NCI-H1436 treated with DMSO at 0.1 percent for 48 hours (cell line): Measurements from ENCODE around the gene PITPNC1.
"Not testable (repeated sequence)": the region's sequence is repeated elsewhere in the genome, so short reads cannot be mapped to it uniquely, and the experiment has no call there.

ENCODE experiments used
- DNase-seq: peaks from one replicate; lab custom pipeline; 2025; lab: John Stamatoyannopoulos, UW

Gene PITPNC1

GRCh38 chr17:67624886-67625656 is 248.0 kb downstream of the PITPNC1 start:
- DNase-seq: no peak

DNA sequence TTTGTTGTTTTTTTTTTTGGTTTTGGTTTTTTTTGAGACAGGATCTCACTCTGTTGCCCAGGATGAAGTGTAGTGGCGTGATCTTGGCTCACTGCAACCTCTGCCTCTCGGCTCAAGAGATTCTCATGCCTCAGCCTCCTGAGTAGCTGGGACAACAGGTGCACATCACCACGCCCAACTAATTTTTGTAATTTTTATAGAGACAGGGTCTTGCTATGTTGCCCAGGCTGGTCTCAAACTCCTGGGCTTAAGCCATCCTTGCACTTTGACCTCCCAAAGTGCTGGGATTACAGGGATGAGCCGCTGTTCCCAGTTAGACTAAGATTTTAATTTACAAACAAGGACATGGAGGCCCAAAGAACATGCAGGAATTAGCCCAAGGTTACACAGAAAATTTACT is 248.9 kb downstream of the PITPNC1 start:
- DNase-seq: no peak

- no peak for DNase-seq
Measured at GRCh38 chr17:67628580-67629013, 251.5 kb downstream of the PITPNC1 start.

DNA sequence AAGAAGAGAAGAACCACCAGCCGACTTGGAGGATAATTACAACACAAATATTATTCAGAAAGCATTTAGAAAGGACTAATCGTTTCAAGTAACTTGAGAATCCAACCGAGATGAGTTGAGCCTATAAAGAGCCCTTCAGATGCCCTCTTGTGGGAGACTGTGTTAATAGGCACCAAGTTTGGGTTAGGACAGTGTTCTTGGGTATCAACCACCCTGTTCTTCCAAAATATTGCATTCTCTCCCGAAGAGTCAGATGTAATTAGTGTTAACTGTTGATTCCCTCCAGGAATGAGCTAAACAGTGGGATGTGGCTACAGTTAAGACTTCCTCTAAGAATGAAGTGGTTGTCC is 252.9 kb downstream of the PITPNC1 start:
- DNase-seq: peak; percentile 17

GRCh38 chr17:67630836-67631235 is 253.8 kb downstream of the PITPNC1 start:
- DNase-seq: not testable (repeated sequence)

DNA sequence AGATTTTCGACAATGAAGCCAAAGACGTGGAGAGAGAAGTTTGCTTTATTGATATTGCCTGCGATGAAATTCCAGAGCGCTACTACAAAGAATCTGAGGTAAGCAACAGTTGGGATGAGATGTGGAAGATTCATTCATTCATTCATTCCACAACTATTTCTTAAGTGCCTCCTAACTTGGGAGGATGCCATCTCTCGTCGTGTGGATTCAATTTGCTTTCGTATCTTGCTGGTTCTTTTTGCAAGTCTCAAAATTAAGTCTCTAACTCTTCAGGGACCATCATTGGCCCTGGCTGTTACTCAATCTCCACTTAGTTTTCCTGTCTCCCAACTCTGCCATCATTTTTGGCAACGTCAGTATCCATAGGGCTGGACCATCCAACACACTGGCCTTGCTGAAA is 255.1 kb downstream of the PITPNC1 start:
- no peak for DNase-seq

- no peak for DNase-seq
Measured at GRCh38 chr17:67633751-67634211, 256.7 kb downstream of the PITPNC1 start.

DNA sequence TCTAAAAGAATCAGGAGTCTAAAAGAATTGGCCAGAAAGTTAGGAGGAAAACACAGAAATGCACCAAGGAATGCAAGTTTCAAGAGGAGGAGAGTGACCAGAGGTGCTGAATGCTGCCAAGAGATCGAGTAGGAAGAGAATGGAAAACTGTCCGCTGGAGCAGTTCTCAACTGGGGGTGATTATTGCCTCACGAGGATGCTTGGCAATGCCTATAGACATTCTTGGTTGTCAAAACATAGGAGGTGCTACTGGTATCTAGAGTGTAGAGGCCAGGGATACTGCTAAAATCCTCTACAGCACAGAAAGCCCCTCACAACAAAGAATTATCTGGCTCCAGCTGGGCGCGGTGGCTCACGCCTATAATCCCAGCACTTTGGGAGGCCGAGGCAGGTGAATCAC is 258.6 kb downstream of the PITPNC1 start:
- no peak for DNase-seq

DNA sequence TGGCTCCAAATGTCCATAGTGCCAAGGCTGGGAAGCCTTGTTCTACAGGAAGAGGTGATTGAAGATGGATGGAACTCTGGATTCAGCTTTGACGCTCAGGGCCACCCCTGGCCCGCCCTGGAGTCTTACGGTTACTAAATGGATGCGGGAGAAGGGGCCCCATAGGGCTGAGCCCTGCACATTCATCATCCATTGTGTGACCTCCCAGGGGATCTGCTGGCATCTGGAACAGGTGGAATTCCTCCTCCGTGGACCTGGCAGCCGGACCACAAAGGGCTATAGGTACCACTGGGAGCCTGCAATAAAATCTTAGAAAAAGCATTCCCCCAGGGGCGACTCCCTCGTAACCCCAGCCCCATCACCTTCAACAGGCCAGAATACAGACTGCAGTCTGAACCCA is 259.2 kb downstream of the PITPNC1 start:
- no peak for DNase-seq

DNA sequence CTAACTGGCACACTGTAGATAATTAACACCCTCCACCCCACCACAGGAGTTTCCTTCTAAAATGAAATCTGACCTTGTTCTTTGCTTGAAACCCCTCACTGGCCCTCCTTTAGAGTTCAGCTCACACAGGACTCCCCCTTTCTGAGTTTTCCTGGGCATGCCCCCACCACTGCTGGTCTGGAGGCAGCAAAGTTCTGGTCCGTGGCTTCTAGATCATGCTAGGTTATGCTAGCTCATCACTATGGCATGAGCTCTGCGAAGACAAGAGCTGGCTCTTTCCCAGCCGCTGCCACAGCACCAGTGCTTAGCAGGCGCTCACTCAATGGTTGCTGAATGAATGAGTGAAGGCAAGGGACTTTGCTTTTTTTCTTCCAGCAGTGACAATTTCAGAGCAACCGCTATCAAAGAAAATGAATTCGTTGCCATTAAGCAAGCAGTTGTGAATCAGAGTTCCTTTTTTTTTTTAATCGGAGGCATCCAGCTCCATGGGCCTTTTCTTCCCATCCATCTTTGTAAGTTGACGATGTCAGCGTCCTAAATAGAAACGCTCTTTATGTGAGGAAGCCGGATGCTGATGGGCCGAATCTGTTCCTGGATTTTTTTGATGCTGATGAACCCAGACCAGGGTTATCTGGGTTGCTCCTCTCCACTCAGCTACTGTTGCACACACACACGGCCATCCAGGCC is 259.9 kb downstream of the PITPNC1 start:
- no peak for DNase-seq

GRCh38 chr17:67637901-67638641 is 261.0 kb downstream of the PITPNC1 start:
- no peak for DNase-seq

DNA sequence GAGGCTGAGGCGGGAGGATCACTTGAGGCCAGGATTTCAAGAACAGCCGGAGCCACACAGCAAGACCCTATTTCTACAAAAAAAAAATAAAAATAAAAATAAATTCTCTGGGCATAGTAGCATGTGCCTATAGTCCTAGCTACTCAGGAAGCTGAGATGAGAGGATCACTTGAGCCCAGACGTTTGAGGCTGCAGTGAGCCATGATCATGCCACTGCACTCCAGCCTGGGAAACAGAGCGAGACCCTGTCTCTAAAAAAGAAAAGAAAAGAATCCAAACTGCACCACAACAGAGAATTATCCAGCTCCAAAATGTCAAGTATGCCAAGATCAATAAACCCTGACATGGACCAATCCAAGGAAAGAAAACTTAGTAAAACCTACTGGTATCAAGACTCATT is 261.8 kb downstream of the PITPNC1 start:
- DNase-seq: no peak

DNA sequence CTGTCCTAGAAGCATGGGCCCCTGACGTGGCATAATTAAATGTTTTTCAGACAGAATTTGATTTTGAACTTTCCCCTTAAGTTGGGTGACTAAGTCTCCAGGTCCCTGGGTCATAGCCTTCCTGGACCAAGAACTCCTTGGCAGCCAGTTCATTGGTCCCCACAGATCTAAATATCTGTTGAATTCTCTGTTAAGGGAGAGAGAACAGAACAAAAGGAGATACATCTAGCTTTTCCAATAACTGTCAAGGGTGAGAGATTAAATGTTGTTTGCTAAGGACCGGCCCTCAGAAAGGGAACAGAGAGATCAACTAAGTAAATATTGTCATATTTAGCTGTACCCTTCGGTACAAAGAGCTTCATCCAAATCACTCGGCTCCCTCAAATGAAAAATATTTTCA is 262.5 kb downstream of the PITPNC1 start:
- no peak for DNase-seq

- no peak for DNase-seq
Measured at GRCh38 chr17:67639979-67640378, 262.9 kb downstream of the PITPNC1 start.

DNA sequence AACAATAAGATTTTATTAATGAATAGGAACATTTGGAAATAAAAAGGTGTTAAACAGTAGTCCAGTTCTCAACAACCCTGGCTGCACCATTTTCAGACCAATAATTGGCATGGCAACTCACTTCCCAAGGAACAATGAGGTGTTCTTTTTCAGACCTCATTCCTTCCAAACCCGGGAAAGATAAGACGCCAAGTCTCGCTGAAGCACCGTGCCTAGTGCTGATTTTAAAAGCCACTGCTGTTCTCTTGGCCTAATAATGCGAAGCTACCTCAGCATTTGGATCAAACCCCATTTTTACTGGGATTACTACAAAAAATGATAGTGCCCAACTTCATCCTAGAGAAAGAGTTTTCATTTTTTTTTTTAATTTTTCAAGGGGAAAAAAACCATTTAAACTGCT is 265.4 kb downstream of the PITPNC1 start:
- no peak for DNase-seq

- DNase-seq: no peak
Measured at GRCh38 chr17:67644061-67644460, 267.0 kb downstream of the PITPNC1 start.

- DNase-seq: not testable (repeated sequence)
Measured at GRCh38 chr17:67645195-67645594, 268.1 kb downstream of the PITPNC1 start.

- no peak for DNase-seq
Measured at GRCh38 chr17:67646472-67646871, 269.4 kb downstream of the PITPNC1 start.

DNA sequence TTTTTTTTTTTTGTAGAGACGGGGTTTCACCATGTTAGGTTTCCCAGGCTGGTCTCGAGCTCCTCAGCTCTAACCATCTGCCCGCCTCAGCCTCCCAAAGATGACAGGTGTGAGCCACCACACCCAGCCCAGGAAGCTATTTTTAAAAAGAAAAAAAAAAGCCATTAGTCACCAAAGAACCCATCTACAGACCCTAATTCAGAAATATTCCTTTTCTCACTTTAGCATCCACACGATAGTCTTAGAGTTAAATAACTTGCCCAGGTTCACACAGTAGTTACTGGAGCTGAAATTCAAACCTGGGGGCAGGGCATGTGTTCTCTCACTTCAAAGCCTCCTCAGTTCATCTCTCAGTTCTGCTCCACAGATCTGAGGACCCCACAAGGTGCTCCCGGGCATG is 270.4 kb downstream of the PITPNC1 start:
- DNase-seq: no peak

GRCh38 chr17:67648032-67648905 is 271.2 kb downstream of the PITPNC1 start:
- no peak for DNase-seq

- not testable (repeated sequence) for DNase-seq
Measured at GRCh38 chr17:67648906-67649295, 271.8 kb downstream of the PITPNC1 start.

DNA sequence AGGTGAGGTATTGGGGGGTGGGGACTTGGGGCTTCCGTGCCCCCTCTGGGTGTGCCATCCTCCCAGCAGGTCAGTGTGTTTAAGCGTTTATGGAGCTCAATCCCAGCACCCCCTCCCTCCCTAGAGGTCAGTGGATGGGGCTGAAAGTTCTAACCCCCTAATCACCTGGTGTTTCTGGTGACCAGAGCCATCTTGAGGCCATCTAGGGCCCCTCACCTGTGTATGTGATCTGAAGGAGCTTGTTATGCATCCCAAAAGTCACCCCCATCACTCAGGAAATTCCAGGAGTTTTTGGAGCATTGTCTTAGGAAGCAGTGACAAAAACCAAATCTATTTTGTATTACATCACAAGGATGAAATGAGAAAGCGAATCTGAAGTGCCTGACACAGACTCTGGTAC is 272.8 kb downstream of the PITPNC1 start:
- DNase-seq: no peak
